ENCODE data around the gene C5AR2.
A peak's percentile ranks its signal among the peaks of the same experiment; 100 is the strongest.

The C5AR2 gene

DNA sequence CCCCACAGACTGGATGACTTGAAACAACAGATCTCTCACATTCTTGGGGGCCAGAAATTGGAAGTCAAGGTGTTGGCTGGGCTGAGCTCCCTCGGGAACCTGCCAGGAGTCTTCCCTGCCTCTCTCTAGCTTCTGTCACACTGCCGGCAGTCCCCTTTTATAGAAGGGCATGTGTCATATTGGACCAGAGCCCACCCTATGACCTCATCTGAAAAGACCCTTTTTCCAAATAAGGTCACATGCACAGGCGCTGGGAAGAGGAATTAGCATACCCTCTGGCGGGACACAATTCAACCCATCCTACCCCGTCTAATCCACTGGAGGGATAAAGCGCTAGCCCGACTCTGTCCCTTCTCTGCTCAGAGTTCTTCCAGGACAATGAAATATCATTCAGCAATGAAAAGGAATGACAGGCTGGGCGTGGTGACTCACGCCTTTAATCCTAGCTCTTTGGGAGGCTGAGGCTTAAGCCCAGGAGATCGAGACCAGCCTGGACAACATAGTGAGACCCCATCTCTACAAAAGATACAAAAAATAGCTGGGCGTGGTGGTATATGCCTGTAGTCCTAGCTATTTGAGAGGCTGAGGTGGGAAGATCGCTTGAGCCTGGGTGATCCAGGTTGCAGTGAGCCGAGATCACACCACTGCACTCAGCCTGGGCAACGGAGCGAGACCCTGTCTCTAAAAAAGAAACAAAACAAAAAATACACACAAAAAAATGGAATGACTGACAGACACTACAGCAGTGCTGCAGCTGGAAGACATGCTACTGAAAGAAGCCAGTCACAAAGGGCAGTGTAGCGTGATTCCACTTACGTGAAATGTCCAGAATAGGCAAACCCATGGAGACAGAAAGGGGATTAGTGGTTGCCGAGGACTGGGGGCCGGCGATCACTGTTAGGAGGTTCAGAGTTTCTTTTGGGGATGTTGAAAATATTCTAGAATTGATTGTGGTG is 58.8 kb downstream of the C5AR2 start:
- no peak overlapping the region for H3K4me3 ChIP-seq (ENCODE audit: low read depth, low read length)
- no peak for DNase-seq (ENCODE audit: low read depth)
- TF ChIP-seq, protein P1, sequence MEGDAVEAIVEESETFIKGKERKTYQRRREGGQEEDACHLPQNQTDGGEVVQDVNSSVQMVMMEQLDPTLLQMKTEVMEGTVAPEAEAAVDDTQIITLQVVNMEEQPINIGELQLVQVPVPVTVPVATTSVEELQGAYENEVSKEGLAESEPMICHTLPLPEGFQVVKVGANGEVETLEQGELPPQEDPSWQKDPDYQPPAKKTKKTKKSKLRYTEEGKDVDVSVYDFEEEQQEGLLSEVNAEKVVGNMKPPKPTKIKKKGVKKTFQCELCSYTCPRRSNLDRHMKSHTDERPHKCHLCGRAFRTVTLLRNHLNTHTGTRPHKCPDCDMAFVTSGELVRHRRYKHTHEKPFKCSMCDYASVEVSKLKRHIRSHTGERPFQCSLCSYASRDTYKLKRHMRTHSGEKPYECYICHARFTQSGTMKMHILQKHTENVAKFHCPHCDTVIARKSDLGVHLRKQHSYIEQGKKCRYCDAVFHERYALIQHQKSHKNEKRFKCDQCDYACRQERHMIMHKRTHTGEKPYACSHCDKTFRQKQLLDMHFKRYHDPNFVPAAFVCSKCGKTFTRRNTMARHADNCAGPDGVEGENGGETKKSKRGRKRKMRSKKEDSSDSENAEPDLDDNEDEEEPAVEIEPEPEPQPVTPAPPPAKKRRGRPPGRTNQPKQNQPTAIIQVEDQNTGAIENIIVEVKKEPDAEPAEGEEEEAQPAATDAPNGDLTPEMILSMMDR (IDR thresholded peaks at IDR 0.05; ENCODE audit: control insufficient read depth, extremely low read depth, insufficient read depth) = no peak

DNA sequence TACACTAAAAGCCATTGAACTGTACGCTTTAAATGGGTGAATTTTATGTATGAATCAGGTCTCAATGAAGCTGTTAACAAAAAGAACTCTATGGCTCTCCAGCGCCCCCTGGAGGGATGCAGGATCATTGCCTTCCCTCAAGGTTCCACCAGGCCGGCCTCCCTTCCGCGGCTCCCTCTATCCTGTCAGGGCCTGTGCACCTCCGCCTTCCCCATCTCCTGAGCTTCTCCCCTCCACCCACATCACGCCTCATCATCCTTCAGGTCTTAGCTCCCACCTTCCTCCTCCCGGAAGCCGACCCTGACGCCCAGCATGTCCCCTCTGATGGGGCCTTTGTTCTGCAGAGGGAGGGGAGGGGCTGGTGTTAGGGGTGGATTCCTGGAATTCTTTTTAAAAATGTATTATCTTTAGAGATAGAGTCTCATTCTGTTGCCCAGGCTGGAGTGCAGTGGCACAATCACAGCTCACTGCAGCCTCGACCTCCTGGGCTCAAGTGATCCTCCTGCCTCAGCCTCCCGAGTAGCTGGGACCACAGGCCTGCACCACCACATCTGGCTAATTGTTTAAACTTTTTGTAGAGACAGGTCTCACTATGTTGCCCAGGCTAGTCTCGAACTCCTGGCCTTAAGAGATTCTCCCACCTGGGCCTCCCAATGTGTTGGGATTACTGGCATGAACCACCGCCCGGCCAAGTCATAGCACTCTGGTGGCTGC is 59.7 kb downstream of the C5AR2 start:
- no peak overlapping the region for H3K4me3 ChIP-seq (ENCODE audit: low read depth, low read length)
- peak; percentile 3 for DNase-seq (ENCODE audit: low read depth)
- TF ChIP-seq, protein P1 (IDR thresholded peaks at IDR 0.05; ENCODE audit: control insufficient read depth, extremely low read depth, insufficient read depth) = peak; percentile 60

Data from LNCaP clone FGC (cell line).